ENCODE measurements around the gene ISYNA1. TPM values are rescaled to one million over a fixed set of nuclear protein-coding genes. Genes with fewer than 3 reads are reported as not detected.

Gene ISYNA1
- total RNA-seq, 2 experiments from 2014 or later, result 48.6 to 54.9 TPM

GRCh38 chr19:18426416-18426767 lies 11.5 kb downstream of the ISYNA1 start:
- Mint-ChIP-seq H3K4me1 (ENCODE audit: low read depth) (peaks cover 49% of the 10 kb centered on the region), H3K9me3 (no peaks in the 10 kb centered on the region), H3K27ac (no peak overlapping the region), H3K36me3 (ENCODE audit: low read depth) (peaks cover 10% of the 10 kb centered on the region), H3K27me3 (no peaks in the 10 kb centered on the region), H3K4me3 (no peak overlapping the region)
- CTCF ChIA-PET, result no interaction called here
- TF ChIP-seq CTCF (IDR thresholded peaks at IDR 0.05), result no peak
- no peak for DNase-seq
- no peak for ATAC-seq
- intact Hi-C loops (cut with micrococcal nuclease), result no loop called here
- POLR2A ChIA-PET, result interaction anchor here (1.7 kb wide), 1 partner anchor 10 kb away, joined by 8 read pairs; no protein-coding TSS in a partner anchor

GRCh38 chr19:18425515-18426415 lies 12.2 kb downstream of the ISYNA1 start:
- DNase-seq, result no peak
- Mint-ChIP-seq H3K4me1 (ENCODE audit: low read depth) (peaks cover 55% of the 10 kb centered on the region), H3K36me3 (ENCODE audit: low read depth) (peaks cover 10% of the 10 kb centered on the region), H3K4me3 (no peak overlapping the region), H3K9me3 (no peaks in the 10 kb centered on the region), H3K27ac (peak overlapping the region; percentile 0), H3K27me3 (no peaks in the 10 kb centered on the region)
- ChIA-PET CTCF (no interaction called here), POLR2A (interaction anchor here (0.9 to 1.7 kb wide), 2 partner anchors 9 kb away, joined by 3 to 8 read pairs; no protein-coding TSS in a partner anchor)
- no peak for TF ChIP-seq CTCF (IDR thresholded peaks at IDR 0.05)
- no peak for ATAC-seq
- intact Hi-C loops (cut with micrococcal nuclease), result no loop called here

- no peak overlapping the region for H3K27ac Mint-ChIP-seq
- POLR2A ChIA-PET, result interaction anchor here (0.9 to 1.7 kb wide), 2 partner anchors 8 to 9 kb away, joined by 3 to 8 read pairs; no protein-coding TSS in a partner anchor
- no peak for ATAC-seq
- peaks cover 55% of the 10 kb centered on the region for H3K4me1 Mint-ChIP-seq (ENCODE audit: low read depth)
- no peak for DNase-seq
- no peak for TF ChIP-seq CTCF (IDR thresholded peaks at IDR 0.05)
- peaks cover 12% of the 10 kb centered on the region for H3K36me3 Mint-ChIP-seq (ENCODE audit: low read depth)
- CTCF ChIA-PET, result interaction anchor here (2.0 kb wide), 1 partner anchor 14 kb away, joined by 8 read pairs; no protein-coding TSS in a partner anchor
- no peaks in the 10 kb centered on the region for H3K9me3 Mint-ChIP-seq
- H3K4me3 Mint-ChIP-seq, result no peak overlapping the region
- intact Hi-C loops (cut with micrococcal nuclease), result no loop called here
- no peaks in the 10 kb centered on the region for H3K27me3 Mint-ChIP-seq
Measured at GRCh38 chr19:18424890-18425514, 12.9 kb downstream of the ISYNA1 start.

- Mint-ChIP-seq H3K4me3 (no peak overlapping the region), H3K27me3 (no peaks in the 10 kb centered on the region), H3K4me1 (ENCODE audit: low read depth) (peaks cover 50% of the 10 kb centered on the region), H3K36me3 (ENCODE audit: low read depth) (peaks cover 12% of the 10 kb centered on the region), H3K27ac (peak overlapping the region; percentile 11), H3K9me3 (no peaks in the 10 kb centered on the region)
- TF ChIP-seq CTCF (IDR thresholded peaks at IDR 0.05), result no peak
- intact Hi-C loops (cut with micrococcal nuclease), result no loop called here
- no peak for ATAC-seq
- ChIA-PET CTCF (interaction anchor here (2.0 kb wide), 1 partner anchor 13 kb away, joined by 8 read pairs; no protein-coding TSS in a partner anchor), POLR2A (interaction anchor here (0.8 to 8.7 kb wide), 3 partner anchors 10 to 148 kb away, joined by 3 to 81 read pairs (median 3); no protein-coding TSS in a partner anchor)
- DNase-seq, result no peak
Measured at GRCh38 chr19:18424122-18424889, 13.6 kb downstream of the ISYNA1 start.
